Suprapubic skin (tissue), 3 donors: Measurements from ENCODE around the gene GABRB1.

Experiments used
- CTCF ChIP-seq, 2 donors: fragments of 200-600 bp in 1 of 2; fragments of 450-650 bp in 1 of 2; sonication (generic) in 1 of 2; IDR thresholded peaks; one replicate each; pipeline ENCODE4 v1.5.1; 2016 to 2019; ENCODE audit warnings: antibody characterized with exemption in 2 of 2, mild to moderate bottlenecking in 1 of 2, moderate library complexity in 1 of 2
- POLR2AphosphoS5 ChIP-seq, 3 donors: sonication (generic); formaldehyde crosslinking; IDR thresholded peaks; one replicate each; pipeline ENCODE4 v1.6.1; 2017; ENCODE audit warnings: antibody characterized with exemption in 3 of 3

DNA sequence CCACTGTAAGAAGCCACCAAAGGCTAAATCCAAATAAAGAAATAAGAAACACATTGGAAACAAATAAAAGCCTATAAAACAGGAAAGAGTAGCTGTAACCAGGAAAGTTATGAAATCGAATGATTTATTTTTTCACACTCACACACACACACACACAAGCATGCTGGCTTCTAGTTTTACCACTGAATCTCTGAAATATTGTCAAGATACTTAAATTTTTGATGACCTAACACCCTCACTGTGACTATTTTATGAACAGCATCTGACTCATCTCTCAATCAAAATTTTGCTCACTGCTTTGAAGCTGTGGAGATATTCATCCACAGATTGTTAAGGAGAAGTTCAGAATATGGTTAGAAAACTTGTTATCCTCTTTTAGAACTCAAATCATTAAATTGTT lies 13.9 kb upstream of the GABRB1 start:
- TF ChIP-seq CTCF (IDR thresholded peaks at IDR 0.05) (no peak), POLR2AphosphoS5 (IDR thresholded peaks at IDR 0.05) (no peak)
